ENCODE measurements around the gene GSK3A. TPM values are rescaled to one million over a fixed set of nuclear protein-coding genes. Genes with fewer than 3 reads are reported as not detected.
A peak's percentile ranks its signal among the peaks of the same experiment; 100 is the strongest.

GSK3A gene
- total RNA-seq, 1 experiment from 2014 or later = 25.0 TPM

GRCh38 chr19:42214810-42215485, 27.5 kb downstream of the GSK3A start:
- CTCF ChIA-PET = interaction anchor here (0.5 kb wide), 1 partner anchor 1569 kb away, joined by 6 read pairs; no protein-coding TSS in a partner anchor
- H3K9ac ChIP-seq (ENCODE audit: low read length) = no peak overlapping the region

GRCh38 chr19:42212886-42213285, 29.5 kb downstream of the GSK3A start:
- no peak overlapping the region for H3K4me2 ChIP-seq (ENCODE audit: low read length)
- DNase-seq (no peak), ATAC-seq (no peak)
- no peak overlapping the region for H3K4me3 ChIP-seq (ENCODE audit: low read length)
- no peaks in the 10 kb centered on the region for H3K9me2 ChIP-seq (replicated peaks; ENCODE audit: low read length)
- peaks cover 21% of the 10 kb centered on the region for H3K36me3 ChIP-seq (ENCODE audit: low read depth, low read length)
- H3K79me2 ChIP-seq (ENCODE audit: low read length) = peaks cover 77% of the 10 kb centered on the region
- POLR2A ChIA-PET (ENCODE audit: unreplicated experiment) = no interaction called here
- TF ChIP-seq EZH2phosphoT487 (IDR thresholded peaks at IDR 0.05; ENCODE audit: borderline replicate concordance, low read length) (no peak), CTCF (conservative IDR thresholded peaks at IDR 0.05; ENCODE audit: low read depth, low read length) (no peak), EZH2 (IDR thresholded peaks at IDR 0.05; ENCODE audit: low read length, unreplicated experiment) (no peak)
- no TSS peak for BruUV-seq (replicated peaks)
- H2AFZ ChIP-seq (ENCODE audit: low read length) = no peak overlapping the region
- no peak overlapping the region for H3K27ac ChIP-seq (ENCODE audit: low read length)
- H3K27me3 ChIP-seq (ENCODE audit: low read length) = no peaks in the 10 kb centered on the region
- H3K4me1 ChIP-seq (ENCODE audit: insufficient read depth, low read length) = peaks cover 23% of the 10 kb centered on the region
- H3F3A ChIP-seq (ENCODE audit: low read length, unreplicated experiment) = no peaks in the 10 kb centered on the region
- intact Hi-C loops (cut with micrococcal nuclease) = no loop called here
- peaks cover 13% of the 10 kb centered on the region for H4K20me1 ChIP-seq (ENCODE audit: low read length)
- no peak overlapping the region for H3K9ac ChIP-seq (ENCODE audit: low read length)
- H3K9me3 ChIP-seq (ENCODE audit: low read length) = no peaks in the 10 kb centered on the region
- CTCF ChIA-PET = no interaction called here

More at GRCh38 chr19:42214810-42215485, 27.5 kb downstream of the GSK3A start:
- Histone ChIP-seq H3K4me1 (ENCODE audit: insufficient read depth, low read length) (peaks cover 27% of the 10 kb centered on the region), H3F3A (ENCODE audit: low read length, unreplicated experiment) (no peaks in the 10 kb centered on the region), H3K27me3 (ENCODE audit: low read length) (no peaks in the 10 kb centered on the region), H4K20me1 (ENCODE audit: low read length) (peaks cover 13% of the 10 kb centered on the region), H3K27ac (ENCODE audit: low read length) (no peak overlapping the region), H3K36me3 (ENCODE audit: low read depth, low read length) (peaks cover 10% of the 10 kb centered on the region), H3K9me2 (replicated peaks; ENCODE audit: low read length) (no peaks in the 10 kb centered on the region), H3K4me2 (ENCODE audit: low read length) (peak overlapping the region; percentile 99; the same call in 1 of the 2 replicates), H3K79me2 (ENCODE audit: low read length) (peaks cover 66% of the 10 kb centered on the region), H3K9me3 (ENCODE audit: low read length) (no peaks in the 10 kb centered on the region), H2AFZ (ENCODE audit: low read length) (no peak overlapping the region), H3K4me3 (ENCODE audit: low read length) (peak overlapping the region; percentile 97; the same call in 1 of the 2 replicates)
- no peak for DNase-seq
- ATAC-seq = no peak
- TF ChIP-seq CTCF (conservative IDR thresholded peaks at IDR 0.05; ENCODE audit: low read depth, low read length) = no peak
- TF ChIP-seq EZH2 (IDR thresholded peaks at IDR 0.05; ENCODE audit: low read length, unreplicated experiment) = no peak
- intact Hi-C loops (cut with micrococcal nuclease) = no loop called here
- POLR2A ChIA-PET (ENCODE audit: unreplicated experiment) = no interaction called here
- no TSS peak for BruUV-seq (replicated peaks)

- H3F3A ChIP-seq (ENCODE audit: low read length, unreplicated experiment) = no peaks in the 10 kb centered on the region
- H3K9me3 ChIP-seq (ENCODE audit: low read length) = no peaks in the 10 kb centered on the region
- intact Hi-C loops (cut with micrococcal nuclease) = no loop called here
- DNase-seq (no peak), ATAC-seq (no peak)
- BruUV-seq (replicated peaks) = no TSS peak
- H3K27ac ChIP-seq (ENCODE audit: low read length) = peak overlapping the region; percentile 95
- no peaks in the 10 kb centered on the region for H4K20me1 ChIP-seq (ENCODE audit: low read length)
- TF ChIP-seq CTCF (conservative IDR thresholded peaks at IDR 0.05; ENCODE audit: low read depth, low read length) (no peak), EZH2phosphoT487 (IDR thresholded peaks at IDR 0.05; ENCODE audit: borderline replicate concordance, low read length) (no peak), EZH2 (IDR thresholded peaks at IDR 0.05; ENCODE audit: low read length, unreplicated experiment) (no peak)
- H3K79me2 ChIP-seq (ENCODE audit: low read length) = peaks cover 63% of the 10 kb centered on the region
- no peaks in the 10 kb centered on the region for H3K9me2 ChIP-seq (replicated peaks; ENCODE audit: low read length)
- POLR2A ChIA-PET (ENCODE audit: unreplicated experiment) = no interaction called here
- CTCF ChIA-PET = no interaction called here
- peaks cover 28% of the 10 kb centered on the region for H3K4me1 ChIP-seq (ENCODE audit: insufficient read depth, low read length)
- H2AFZ ChIP-seq (ENCODE audit: low read length) = no peak overlapping the region
- no peak overlapping the region for H3K4me2 ChIP-seq (ENCODE audit: low read length)
- peaks cover 27% of the 10 kb centered on the region for H3K36me3 ChIP-seq (ENCODE audit: low read depth, low read length)
- H3K9ac ChIP-seq (ENCODE audit: low read length) = no peak overlapping the region
- H3K4me3 ChIP-seq (ENCODE audit: low read length) = no peak overlapping the region
- H3K27me3 ChIP-seq (ENCODE audit: low read length) = no peaks in the 10 kb centered on the region
Measured at GRCh38 chr19:42208612-42209011, 33.8 kb downstream of the GSK3A start.
